NB4 (cell line): Measurements from ENCODE around the gene C22orf15.
A peak's percentile ranks its signal among the peaks of the same experiment; 100 is the strongest.

Experiments
- DNase-seq: peaks from one replicate; pipeline ENCODE4 v3.0.0; 2010; ENCODE audit warnings: low read depth
- H3K4me3 ChIP-seq: one replicate; pipeline ENCODE4 v1.5.1; 2011; ENCODE audit warnings: mild to moderate bottlenecking, low read depth, low read length, moderate library complexity
- MYC ChIP-seq: IDR thresholded peaks from 2 replicates; pipeline ENCODE4 v1.6.1; 2011; ENCODE audit warnings: low read depth, low read length
- POLR2A ChIP-seq: IDR thresholded peaks from 2 replicates; pipeline ENCODE4 v1.6.1; 2011; ENCODE audit warnings: mild to moderate bottlenecking; ENCODE audit not compliant: insufficient read length; ENCODE audit errors: extremely low read depth
- TF ChIP-seq, protein P1 (sequence below): IDR thresholded peaks from 2 replicates; pipeline ENCODE4 v1.6.1; 2011; ENCODE audit warnings: low read depth, low read length
- TF ChIP-seq, protein P2 (sequence below): IDR thresholded peaks from one replicate; pipeline ENCODE4 v1.5.1; 2012; ENCODE audit warnings: low read depth, low read length

Gene C22orf15

DNA sequence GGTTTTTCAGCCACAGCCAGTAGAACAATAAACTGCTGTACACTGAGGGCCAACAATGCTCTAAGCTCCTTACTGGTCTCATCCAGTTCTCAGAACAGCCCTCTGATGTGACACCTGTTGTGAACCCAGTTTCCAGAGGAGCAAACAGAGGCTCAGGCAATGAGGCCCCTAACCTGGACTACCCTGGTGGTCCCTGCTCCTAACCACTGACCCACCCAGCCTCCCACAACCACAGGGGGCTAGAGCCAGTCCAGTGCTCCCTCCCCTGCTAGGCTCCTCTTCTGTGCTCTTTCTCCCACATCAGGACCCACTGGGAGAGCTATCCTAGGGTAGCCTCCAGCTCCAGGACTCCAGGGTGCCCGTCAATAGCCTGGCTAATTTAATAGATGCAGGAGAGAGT lies 19.9 kb downstream of the C22orf15 start:
- no peak overlapping the region for H3K4me3 ChIP-seq
- TF ChIP-seq MYC: no peak
- TF ChIP-seq, protein P1, sequence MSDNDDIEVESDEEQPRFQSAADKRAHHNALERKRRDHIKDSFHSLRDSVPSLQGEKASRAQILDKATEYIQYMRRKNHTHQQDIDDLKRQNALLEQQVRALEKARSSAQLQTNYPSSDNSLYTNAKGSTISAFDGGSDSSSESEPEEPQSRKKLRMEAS: no peak
- TF ChIP-seq, protein P2, sequence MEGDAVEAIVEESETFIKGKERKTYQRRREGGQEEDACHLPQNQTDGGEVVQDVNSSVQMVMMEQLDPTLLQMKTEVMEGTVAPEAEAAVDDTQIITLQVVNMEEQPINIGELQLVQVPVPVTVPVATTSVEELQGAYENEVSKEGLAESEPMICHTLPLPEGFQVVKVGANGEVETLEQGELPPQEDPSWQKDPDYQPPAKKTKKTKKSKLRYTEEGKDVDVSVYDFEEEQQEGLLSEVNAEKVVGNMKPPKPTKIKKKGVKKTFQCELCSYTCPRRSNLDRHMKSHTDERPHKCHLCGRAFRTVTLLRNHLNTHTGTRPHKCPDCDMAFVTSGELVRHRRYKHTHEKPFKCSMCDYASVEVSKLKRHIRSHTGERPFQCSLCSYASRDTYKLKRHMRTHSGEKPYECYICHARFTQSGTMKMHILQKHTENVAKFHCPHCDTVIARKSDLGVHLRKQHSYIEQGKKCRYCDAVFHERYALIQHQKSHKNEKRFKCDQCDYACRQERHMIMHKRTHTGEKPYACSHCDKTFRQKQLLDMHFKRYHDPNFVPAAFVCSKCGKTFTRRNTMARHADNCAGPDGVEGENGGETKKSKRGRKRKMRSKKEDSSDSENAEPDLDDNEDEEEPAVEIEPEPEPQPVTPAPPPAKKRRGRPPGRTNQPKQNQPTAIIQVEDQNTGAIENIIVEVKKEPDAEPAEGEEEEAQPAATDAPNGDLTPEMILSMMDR: no peak
- no peak for TF ChIP-seq POLR2A
- no peak for DNase-seq

GRCh38 chr22:23783265-23784150 lies 20.7 kb downstream of the C22orf15 start:
- TF ChIP-seq POLR2A (no peak), MYC (no peak)
- TF ChIP-seq, protein P2: no peak
- TF ChIP-seq, protein P1: no peak
- H3K4me3 ChIP-seq: no peak overlapping the region
- no peak for DNase-seq

GRCh38 chr22:23784215-23784732 lies 21.5 kb downstream of the C22orf15 start:
- H3K4me3 ChIP-seq: no peak overlapping the region
- no peak for DNase-seq
- TF ChIP-seq, protein P2: no peak
- TF ChIP-seq POLR2A (no peak), MYC (no peak)
- TF ChIP-seq, protein P1: no peak

- DNase-seq: no peak
- TF ChIP-seq MYC: no peak
- TF ChIP-seq, protein P2: no peak
- TF ChIP-seq, protein P1: no peak
- no peak for TF ChIP-seq POLR2A
- peak overlapping the region; percentile 68 for H3K4me3 ChIP-seq
These were observed 23.5 kb downstream of the C22orf15 start for GRCh38 chr22:23786261-23786710.

DNA sequence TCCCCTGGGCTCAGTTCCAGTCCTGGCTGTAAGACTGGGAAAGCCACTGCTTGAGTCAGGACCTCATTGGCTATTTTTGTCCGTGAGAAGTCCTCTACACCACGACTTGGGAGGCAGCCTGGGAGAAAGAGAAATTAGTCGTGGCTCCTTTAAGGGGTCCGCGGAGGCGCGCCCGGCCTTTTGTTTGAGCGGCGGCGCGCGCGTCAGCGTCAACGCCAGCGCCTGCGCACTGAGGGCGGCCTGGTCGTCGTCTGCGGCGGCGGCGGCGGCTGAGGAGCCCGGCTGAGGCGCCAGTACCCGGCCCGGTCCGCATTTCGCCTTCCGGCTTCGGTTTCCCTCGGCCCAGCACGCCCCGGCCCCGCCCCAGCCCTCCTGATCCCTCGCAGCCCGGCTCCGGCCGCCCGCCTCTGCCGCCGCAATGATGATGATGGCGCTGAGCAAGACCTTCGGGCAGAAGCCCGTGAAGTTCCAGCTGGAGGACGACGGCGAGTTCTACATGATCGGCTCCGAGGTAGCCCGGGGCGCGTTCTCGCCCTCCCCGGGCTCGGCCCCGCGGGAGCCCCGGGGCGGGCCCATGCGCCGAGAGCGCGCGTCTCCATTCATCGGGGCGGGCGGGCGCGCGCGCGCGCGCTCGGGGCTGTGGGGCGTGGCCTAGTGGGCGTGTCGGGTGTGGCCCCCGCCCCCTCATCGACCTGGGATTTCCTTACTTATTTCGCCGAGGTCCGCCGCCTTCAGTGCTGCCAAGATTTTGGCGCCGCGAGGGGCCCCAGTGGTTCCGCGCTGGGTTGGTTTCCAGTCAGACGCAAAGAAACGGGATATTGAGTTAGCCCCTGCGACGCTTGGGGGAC lies 24.2 kb downstream of the C22orf15 start, which contains the start of gene SMARCB1:
TSS of gene SMARCB1 (plus strand) at position 215 of the 848 bp plus-strand sequence. CDS start at position 419, 204 bp downstream.
- peak; percentile 90 for DNase-seq
- TF ChIP-seq, protein P2: no peak
- no peak for TF ChIP-seq MYC
- TF ChIP-seq POLR2A: no peak
- H3K4me3 ChIP-seq: peak within 1 kb of the TSS; percentile 94
